ENCODE measurements around the gene SYPL1.

DNA sequence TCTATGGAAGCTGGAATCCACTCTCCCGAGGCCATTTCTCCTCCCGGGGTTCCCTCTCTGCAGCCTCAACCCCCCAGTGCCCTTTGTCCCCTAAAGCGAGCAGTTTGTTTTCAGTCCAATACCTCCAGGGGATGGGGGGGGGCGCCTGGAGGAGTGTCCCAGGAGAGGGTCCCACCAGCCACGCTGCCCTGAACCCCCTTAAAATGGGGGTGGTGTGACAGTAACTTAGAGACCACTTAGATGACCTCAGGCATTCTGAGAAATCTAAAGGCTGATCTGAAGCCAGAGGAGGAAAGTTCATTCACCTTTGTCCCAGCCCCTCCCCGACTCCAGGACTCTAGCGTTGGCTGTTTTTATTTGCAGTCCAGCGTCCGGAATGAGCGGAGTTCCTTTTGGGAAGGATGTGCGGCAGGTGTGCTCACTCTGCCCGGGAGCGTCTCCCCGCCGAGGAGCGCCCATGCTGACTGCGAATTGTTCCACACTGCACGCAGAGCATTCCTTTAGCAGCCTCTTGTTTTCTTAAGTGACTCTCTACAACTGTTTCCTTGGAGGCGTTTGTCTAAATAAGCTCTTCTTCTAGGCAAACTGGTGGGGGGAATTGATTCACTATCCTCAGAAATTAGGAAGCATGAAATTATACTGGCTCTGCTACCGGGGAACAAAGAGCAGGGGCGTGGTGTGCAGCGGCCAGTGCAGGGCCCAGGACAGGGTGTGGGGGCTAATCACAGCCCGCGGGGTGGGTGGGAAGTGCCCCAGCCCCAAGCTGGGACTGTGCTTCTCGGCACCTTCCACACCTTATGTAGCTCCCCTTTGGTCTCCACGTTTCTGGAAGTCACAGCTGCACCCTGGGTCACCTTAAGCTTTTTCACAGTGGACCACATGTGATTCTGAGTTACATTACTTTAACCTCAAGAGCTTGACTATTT, 46.3 kb downstream of the SYPL1 start:
- TF ChIP-seq, protein P1, sequence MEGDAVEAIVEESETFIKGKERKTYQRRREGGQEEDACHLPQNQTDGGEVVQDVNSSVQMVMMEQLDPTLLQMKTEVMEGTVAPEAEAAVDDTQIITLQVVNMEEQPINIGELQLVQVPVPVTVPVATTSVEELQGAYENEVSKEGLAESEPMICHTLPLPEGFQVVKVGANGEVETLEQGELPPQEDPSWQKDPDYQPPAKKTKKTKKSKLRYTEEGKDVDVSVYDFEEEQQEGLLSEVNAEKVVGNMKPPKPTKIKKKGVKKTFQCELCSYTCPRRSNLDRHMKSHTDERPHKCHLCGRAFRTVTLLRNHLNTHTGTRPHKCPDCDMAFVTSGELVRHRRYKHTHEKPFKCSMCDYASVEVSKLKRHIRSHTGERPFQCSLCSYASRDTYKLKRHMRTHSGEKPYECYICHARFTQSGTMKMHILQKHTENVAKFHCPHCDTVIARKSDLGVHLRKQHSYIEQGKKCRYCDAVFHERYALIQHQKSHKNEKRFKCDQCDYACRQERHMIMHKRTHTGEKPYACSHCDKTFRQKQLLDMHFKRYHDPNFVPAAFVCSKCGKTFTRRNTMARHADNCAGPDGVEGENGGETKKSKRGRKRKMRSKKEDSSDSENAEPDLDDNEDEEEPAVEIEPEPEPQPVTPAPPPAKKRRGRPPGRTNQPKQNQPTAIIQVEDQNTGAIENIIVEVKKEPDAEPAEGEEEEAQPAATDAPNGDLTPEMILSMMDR (IDR thresholded peaks at IDR 0.05): no peak
- no peak for TF ChIP-seq ZFX (IDR thresholded peaks at IDR 0.05; ENCODE audit: borderline replicate concordance)
